K562 (cell line): ENCODE data around the gene DOCK4. TPM values are rescaled to one million over a fixed set of nuclear protein-coding genes. Genes with fewer than 3 reads are reported as not detected.

Experiments
- ATAC-seq: fragments of 200-7000 bp; cut with Tn5 transposase; 3 replicates; pipeline ENCODE4 v1.9.1; 2020; ENCODE audit warnings: moderate library complexity
- BruUV-seq: library from RNA; stranded (reverse); fragments of 400-500 nt; replicated peaks from 2 replicates; lab custom pipeline; 2021; lab: Mats Ljungman, UMichigan
- CTCF ChIA-PET: fragments of 300-600 bp; formaldehyde crosslinking; extraction: SDS; loops from one replicate; lab custom pipeline; 2021; ENCODE audit warnings: low intra/inter-chr PET ratio; lab: Yijun Ruan, JAX
- POLR2A ChIA-PET: fragments of 300-600, 350-650 bp; sonication (Branson Sonifier 250); formaldehyde crosslinking; extraction: SDS; loops from one replicate; lab custom pipeline; 2021; ENCODE audit warnings: antibody characterized with exemption, inconsistent platforms; lab: Yijun Ruan, JAX
- DNase-seq, 4 experiments: peaks; one replicate each; pipeline versions ENCODE4 v3.0.0 to v3.0.0-alpha.2; 2011 to 2018; ENCODE audit warnings: low spot score in 3 of 4, mixed read lengths in 3 of 4; ENCODE audit errors: extremely low read depth in 1 of 4
- FAIRE-seq: peaks from 2 replicates; lab custom pipeline; 2011; peaks lifted over from hg19 to GRCh38; lab: Jason Lieb, UNC
- H2AFZ ChIP-seq: 2 replicates; pipeline ENCODE4 v1.6.0; 2011; ENCODE audit warnings: low read depth, low read length, control low read depth, inconsistent platforms
- H3K27ac ChIP-seq: fragments of 200-600 bp; 3 replicates; pipeline ENCODE4 v1.8.0; 2011; ENCODE audit warnings: low read depth, mild to moderate bottlenecking, control low read depth, inconsistent platforms, low read length, moderate library complexity, mixed read lengths; ENCODE audit errors: extremely low read depth
- H3K27me3 ChIP-seq, 2 experiments: fragments of 300-600 bp in 1 of 2; 2 replicates in 1 of 2; 3 replicates in 1 of 2; pipeline versions ENCODE4 v1.6.0 to v1.8.0; 2011; ENCODE audit warnings: inconsistent platforms in 2 of 2, low read length in 2 of 2, mild to moderate bottlenecking in 1 of 2, mixed read lengths in 1 of 2, moderate library complexity in 1 of 2; ENCODE audit not compliant: control insufficient read depth in 2 of 2, insufficient read depth in 2 of 2
- H3K36me3 ChIP-seq: fragments of 300-600 bp; 3 replicates; pipeline ENCODE4 v1.8.0; 2011; ENCODE audit warnings: mild to moderate bottlenecking, low read length, inconsistent platforms; ENCODE audit not compliant: control insufficient read depth, insufficient read depth
- H3K4me1 ChIP-seq, 2 experiments: fragments of 200-600 bp in 1 of 2; replicated peaks in 1 of 2; 2 replicates in 1 of 2; 3 replicates in 1 of 2; pipeline versions ENCODE4 v1.5.1 to v1.8.0; 2011; ENCODE audit warnings: inconsistent platforms in 2 of 2, low read length in 2 of 2, mild to moderate bottlenecking in 1 of 2, mixed read lengths in 1 of 2, moderate library complexity in 1 of 2; ENCODE audit not compliant: control insufficient read depth in 2 of 2, insufficient read depth in 2 of 2
- H3K4me2 ChIP-seq: 2 replicates; pipeline ENCODE4 v1.6.1; 2011; ENCODE audit warnings: low read length, control low read depth, inconsistent platforms, mixed read lengths; ENCODE audit not compliant: insufficient read depth
- H3K4me3 ChIP-seq: fragments of 200-600 bp; sonication (generic), shearing (Covaris generic); 2 replicates; pipeline ENCODE4 v1.5.1; 2016; ENCODE audit warnings: control low read depth, inconsistent platforms
- H3K79me2 ChIP-seq: fragments of 200-600 bp; 3 replicates; pipeline ENCODE4 v1.8.0; 2011; ENCODE audit warnings: low read length, inconsistent platforms; ENCODE audit not compliant: control insufficient read depth, insufficient read depth
- H3K9ac ChIP-seq, 2 experiments: 2 replicates each; pipeline versions ENCODE4 v1.6.0 to v1.6.1; 2011; ENCODE audit warnings: low read depth in 2 of 2, low read length in 2 of 2, control low read depth in 1 of 2, inconsistent platforms in 1 of 2, mild to moderate bottlenecking in 1 of 2, mixed read lengths in 1 of 2; ENCODE audit not compliant: insufficient read depth in 1 of 2
- H3K9me1 ChIP-seq: one replicate; pipeline ENCODE4 v1.6.0; 2011; ENCODE audit warnings: inconsistent platforms, mild to moderate bottlenecking, low read length, moderate library complexity; ENCODE audit not compliant: control insufficient read depth, insufficient read depth
- H3K9me3 ChIP-seq: replicated peaks from 2 replicates; pipeline ENCODE4 v1.5.1; 2011; ENCODE audit warnings: low read depth, low read length, inconsistent platforms; ENCODE audit not compliant: control insufficient read depth, insufficient read depth
- H4K20me1 ChIP-seq: replicated peaks from 2 replicates; pipeline ENCODE4 v1.6.1; 2011; ENCODE audit warnings: low read length, inconsistent platforms, mixed read lengths; ENCODE audit not compliant: control insufficient read depth, insufficient read depth
- CEBPG ChIP-seq, 3 experiments: fragments of 200-800 bp in 1 of 3; sonication (Bioruptor generic) in 1 of 3; sonication (generic) in 1 of 3; formaldehyde crosslinking in 1 of 3; IDR thresholded peaks in 2 of 3; conservative IDR thresholded peaks in 1 of 3; 2 replicates each; pipeline versions ENCODE4 v1.6.1 to v1.8.0; 2016 to 2022; ENCODE audit warnings: missing compliant biosample characterization in 2 of 3, missing genetic modification characterization in 2 of 3, mild to moderate bottlenecking in 1 of 3, missing genetic modification reagents in 1 of 3
- ETS1 ChIP-seq: conservative IDR thresholded peaks from 2 replicates; pipeline ENCODE4 v1.6.1; 2011; ENCODE audit warnings: low read depth, mild to moderate bottlenecking, low read length; ENCODE audit not compliant: control insufficient read depth
- KAT2B ChIP-seq: IDR thresholded peaks from one replicate; pipeline ENCODE4 v1.6.1; 2012; ENCODE audit warnings: low read depth, mild to moderate bottlenecking, control low read depth, inconsistent platforms, low read length, moderate library complexity
- MAZ ChIP-seq, 2 experiments: fragments of 450-650 bp in 1 of 2; sonication (generic) in 1 of 2; formaldehyde crosslinking; IDR thresholded peaks in 1 of 2; conservative IDR thresholded peaks in 1 of 2; 2 replicates each; pipeline versions ENCODE4 v1.4.0 to v1.5.0; 2020; ENCODE audit warnings: mild to moderate bottlenecking in 1 of 2, missing genetic modification reagents in 1 of 2
- PCBP1 ChIP-seq: fragments of 200-400 bp; formaldehyde crosslinking; IDR thresholded peaks from 2 replicates; pipeline ENCODE4 v1.6.1; 2018; ENCODE audit warnings: mild to moderate bottlenecking, low read depth, low read length; ENCODE audit not compliant: poor library complexity, severe bottlenecking
- SMAD2 ChIP-seq: fragments of 150-350 bp; IDR thresholded peaks from 2 replicates; pipeline ENCODE4 v1.6.1; 2014; ENCODE audit warnings: low read depth, mild to moderate bottlenecking, low read length
- ZNF316 ChIP-seq: fragments of 450-650 bp; IDR thresholded peaks from 2 replicates; pipeline ENCODE4 v1.6.1; 2016
- in situ Hi-C: fragments of 300-500 bp; cut with MboI; formaldehyde crosslinking; loops from 4 replicates; pipeline ENCODE4 v1.15.0; 2018; ENCODE audit warnings: inconsistent platforms, mixed read lengths
- intact Hi-C: fragments of 100-400 bp; cut with micrococcal nuclease; formaldehyde crosslinking; loops from 2 replicates; pipeline ENCODE4 v1.14.2; 2022
- polyA plus RNA-seq, 8 experiments: library from polyadenylated mRNA; depleted of rRNA in 4 of 8; stranded (reverse) in 5 of 8; unstranded in 3 of 8; fragments of >200 nt; fragmentation: Nextera tagmentation in 2 of 8; fragmentation: Illumina TruSeq in 1 of 8; extraction: Ambion mirVana in 2 of 8; extraction: Trizol in 1 of 8; gene quantifications; 2 replicates each; pipeline versions ENCODE4 v1.2.1 to v1.2.3, GENCODE V29; 2011 to 2014; ENCODE audit warnings: inconsistent platforms in 1 of 8, missing spikeins in 1 of 8
- total RNA-seq, 7 experiments: library from RNA; depleted of rRNA in 6 of 7; stranded (reverse); fragments of >200 nt in 6 of 7; fragmentation: Illumina TruSeq in 2 of 7; extraction: Trizol in 2 of 7; gene quantifications; 2 replicates each; pipeline versions ENCODE4 v1.2.1 to v1.2.3, GENCODE V29; 2011 to 2021; ENCODE audit warnings: low replicate concordance in 1 of 7

Gene DOCK4
- total and polyA plus RNA-seq, 9 of the 15 experiments (the other 6 are each of a cell fraction or from before 2014, with no cell fraction given): 0.42 to 5.7 (median 2.3) TPM

- peak; percentile 24; the same call in 1 of the 2 replicates for TF ChIP-seq ZNF316
- TF ChIP-seq SMAD2: no peak
- no peak for TF ChIP-seq ETS1
- no peak for TF ChIP-seq MAZ (CRISPR knock-in tag; conservative IDR thresholded peaks at IDR 0.05 in 1 of 2, IDR thresholded peaks at IDR 0.05 in 1 of 2)
- no peak for TF ChIP-seq KAT2B
- TF ChIP-seq CEBPG (CRISPR knock-in tag; IDR thresholded peaks at IDR 0.05): no peak
- peak in 1 of 2 experiments; percentile 13; a peak in 1 of 4 replicates for TF ChIP-seq CEBPG (tag; conservative IDR thresholded peaks at IDR 0.05 in 1 of 2, IDR thresholded peaks at IDR 0.05 in 1 of 2)
- TF ChIP-seq PCBP1: no peak
- POLR2A ChIA-PET: no interaction called here
- H3K9ac ChIP-seq: no peak overlapping the region
- ATAC-seq: no peak
- in situ Hi-C loops (no loop called here), intact Hi-C loops (no loop called here)
- no peaks in the 10 kb centered on the region for H4K20me1 ChIP-seq
- H3K79me2 ChIP-seq: no peaks in the 10 kb centered on the region
- no peaks in the 10 kb centered on the region for H3K9me1 ChIP-seq
- H3K4me1 ChIP-seq: no peaks in the 10 kb centered on the region
- no peak for DNase-seq
- no TSS peak for BruUV-seq
- no peaks in the 10 kb centered on the region for H3K9me3 ChIP-seq
- no peak overlapping the region for H3K27ac ChIP-seq
- CTCF ChIA-PET: no interaction called here
- no peak for FAIRE-seq
- no peaks in the 10 kb centered on the region for H3K36me3 ChIP-seq
- no peak overlapping the region for H2AFZ ChIP-seq
- H3K4me3 ChIP-seq: no peak overlapping the region
- H3K4me2 ChIP-seq: no peak overlapping the region
- peaks cover 7 to 8% of the 10 kb centered on the region in 2 experiments; a peak in 2 of 5 replicates for H3K27me3 ChIP-seq
Measured at GRCh38 chr7:112018305-112019030, 187.7 kb downstream of the DOCK4 start.
